Testis (tissue), 5 donors: ENCODE data around the gene AJUBA. TPM values are rescaled to one million over a fixed set of nuclear protein-coding genes. Genes with fewer than 3 reads are reported as not detected.

ENCODE experiments used
- DNase-seq: peaks from one replicate; pipeline ENCODE4 v3.0.0-alpha.2; 2019
- H3K27ac ChIP-seq, 2 donors: fragments of 200-600 bp; sonication (generic); one replicate each; pipeline ENCODE4 v1.5.1; 2019
- H3K27me3 ChIP-seq: fragments of 200-600 bp; sonication (generic); one replicate; pipeline ENCODE4 v1.5.1; 2019
- H3K36me3 ChIP-seq: fragments of 200-600 bp; sonication (generic); one replicate; pipeline ENCODE4 v1.5.1; 2017; ENCODE audit warnings: low read depth; ENCODE audit errors: missing control alignments
- H3K4me1 ChIP-seq: fragments of 200-600 bp; sonication (generic); one replicate; pipeline ENCODE4 v1.5.1; 2019
- H3K4me3 ChIP-seq, 2 donors: fragments of 200-600 bp; sonication (generic); one replicate each; pipeline ENCODE4 v1.5.1; 2017 to 2019
- H3K9me3 ChIP-seq: fragments of 200-600 bp; sonication (generic); one replicate; pipeline ENCODE4 v1.5.1; 2017
- CTCF ChIP-seq, 3 experiments: fragments of 450-650 bp in 2 of 3; fragments of 200-600 bp in 1 of 3; sonication (generic) in 1 of 3; IDR thresholded peaks; one replicate each; pipeline ENCODE4 v1.5.1; 2016 to 2019; ENCODE audit warnings: antibody characterized with exemption in 3 of 3, mild to moderate bottlenecking in 2 of 3, moderate library complexity in 1 of 3
- POLR2A ChIP-seq: fragments of 450-650 bp; IDR thresholded peaks from one replicate; pipeline ENCODE4 v1.6.1; 2017; ENCODE audit warnings: antibody characterized with exemption, mild to moderate bottlenecking, moderate library complexity
- WGBS, 2 donors: methylation state at CpG; one replicate each; pipeline ENCODE4 v1.1.5; 2018; 5-methylcytosine and 5-hydroxymethylcytosine counted together
- intact Hi-C: fragments of 100-400 bp; cut with DNase I; formaldehyde crosslinking; loops from one replicate; pipeline ENCODE4 v1.15.1; 2023; ENCODE audit warnings: low total_unique reads
- long read RNA-seq, 2 donors: transcript quantifications; one replicate each; lab custom pipeline, GENCODE V29; 2026
- polyA plus RNA-seq: library from polyadenylated mRNA; stranded (reverse); fragments of 350-450 nt; fragmentation: Illumina TruSeq; extraction: RNeasy Lipid Tissue Mini Kit (QIAGEN cat#74804); gene quantifications from one replicate; pipeline ENCODE4 v1.2.3, GENCODE V29; 2014; ENCODE audit warnings: low read depth, low replicate concordance; ENCODE audit not compliant: insufficient read depth
- total RNA-seq, 2 donors: library from RNA; depleted of rRNA; stranded (reverse); fragments of >200 nt; gene quantifications; one replicate each; pipeline ENCODE4 v1.2.3, GENCODE V29; 2016

The AJUBA gene
- 10 to 100 TPM; 11.3 to 11.9 TPM for total RNA-seq
- 12.8 TPM for polyA plus RNA-seq
- long read RNA-seq, donor 1, full-length matches to known transcripts, result 10 of 10 reads
- long read RNA-seq, donor 1, partial matches to known transcripts, result 0 of 10 reads
- long read RNA-seq, donor 1, other reads (novel, unspliced or antisense), result 0 of 10 reads
- long read RNA-seq, donor 2, full-length matches to known transcripts, result 4 of 4 reads
- long read RNA-seq, donor 2, partial matches to known transcripts, result 0 of 4 reads
- long read RNA-seq, donor 2, other reads (novel, unspliced or antisense), result 0 of 4 reads

GRCh38 chr14:22982477-22983245 lies at the start of gene AJUBA:
AJUBA (minus strand) TSS chr14:22982551; CDS start chr14:22982266, 285 bp downstream.
- Histone ChIP-seq H3K27ac (peak within 1 kb of the TSS; percentile 36 to 75), H3K4me1 (peaks cover 12% of the 10 kb centered on the region), H3K4me3 (peak within 1 kb of the TSS; percentile 63 to 75), H3K36me3 (no peaks in the 10 kb centered on the region), H3K27me3 (no peaks in the 10 kb centered on the region), H3K9me3 (no peaks in the 10 kb centered on the region)
- WGBS, 2 donors, result 0 to 1% methylated on average over 31 to 35 of the region's 48 CpGs
- intact Hi-C loops, result no loop called here
- TF ChIP-seq CTCF (IDR thresholded peaks at IDR 0.05) (peak in 1 of 3 experiments; percentile 21), POLR2A (no peak)
- DNase-seq, result peak; percentile 93

GRCh38 chr14:23030936-23031335 lies 48.6 kb upstream of the AJUBA start:
- H3K27ac ChIP-seq, result no peak overlapping the region
- peaks cover 7% of the 10 kb centered on the region for H3K4me1 ChIP-seq
- TF ChIP-seq POLR2A (no peak), CTCF (IDR thresholded peaks at IDR 0.05) (no peak)
- intact Hi-C loops, result no loop called here
- DNase-seq, result no peak
- H3K36me3 ChIP-seq, result no peaks in the 10 kb centered on the region
- H3K9me3 ChIP-seq, result no peaks in the 10 kb centered on the region
- no peak overlapping the region for H3K4me3 ChIP-seq
- no peaks in the 10 kb centered on the region for H3K27me3 ChIP-seq
- 89 to 95% methylated on average over 4 of the region's 4 CpGs for WGBS, 2 donors

- no peak overlapping the region for H3K4me3 ChIP-seq
- no peaks in the 10 kb centered on the region for H3K36me3 ChIP-seq
- no peak for TF ChIP-seq CTCF (IDR thresholded peaks at IDR 0.05)
- TF ChIP-seq POLR2A, result no peak
- no peaks in the 10 kb centered on the region for H3K27me3 ChIP-seq
- H3K4me1 ChIP-seq, result peaks cover 5% of the 10 kb centered on the region
- H3K27ac ChIP-seq, result no peak overlapping the region
- DNase-seq, result no peak
- intact Hi-C loops, result no loop called here
- no peaks in the 10 kb centered on the region for H3K9me3 ChIP-seq
- 79 to 89% methylated on average over 2 of the region's 2 CpGs for WGBS, 2 donors
Measured at GRCh38 chr14:23028799-23029198, 46.4 kb upstream of the AJUBA start.

- Histone ChIP-seq H3K4me1 (no peaks in the 10 kb centered on the region), H3K4me3 (no peak overlapping the region), H3K9me3 (no peaks in the 10 kb centered on the region), H3K27ac (no peak overlapping the region), H3K27me3 (no peaks in the 10 kb centered on the region), H3K36me3 (no peaks in the 10 kb centered on the region)
- DNase-seq, result no peak
- WGBS, 2 donors, result 76% methylated on average over 4 of the region's 4 CpGs
- intact Hi-C loops, result no loop called here
- TF ChIP-seq POLR2A (no peak), CTCF (IDR thresholded peaks at IDR 0.05) (no peak)
Measured at GRCh38 chr14:23025151-23025814, 42.9 kb upstream of the AJUBA start.
